Measurements from ENCODE around the gene ACSM2B.
"Not testable (repeated sequence)": the region's sequence is repeated elsewhere in the genome, so short reads cannot be mapped to it uniquely, and the experiment has no call there.

The ACSM2B gene

DNA sequence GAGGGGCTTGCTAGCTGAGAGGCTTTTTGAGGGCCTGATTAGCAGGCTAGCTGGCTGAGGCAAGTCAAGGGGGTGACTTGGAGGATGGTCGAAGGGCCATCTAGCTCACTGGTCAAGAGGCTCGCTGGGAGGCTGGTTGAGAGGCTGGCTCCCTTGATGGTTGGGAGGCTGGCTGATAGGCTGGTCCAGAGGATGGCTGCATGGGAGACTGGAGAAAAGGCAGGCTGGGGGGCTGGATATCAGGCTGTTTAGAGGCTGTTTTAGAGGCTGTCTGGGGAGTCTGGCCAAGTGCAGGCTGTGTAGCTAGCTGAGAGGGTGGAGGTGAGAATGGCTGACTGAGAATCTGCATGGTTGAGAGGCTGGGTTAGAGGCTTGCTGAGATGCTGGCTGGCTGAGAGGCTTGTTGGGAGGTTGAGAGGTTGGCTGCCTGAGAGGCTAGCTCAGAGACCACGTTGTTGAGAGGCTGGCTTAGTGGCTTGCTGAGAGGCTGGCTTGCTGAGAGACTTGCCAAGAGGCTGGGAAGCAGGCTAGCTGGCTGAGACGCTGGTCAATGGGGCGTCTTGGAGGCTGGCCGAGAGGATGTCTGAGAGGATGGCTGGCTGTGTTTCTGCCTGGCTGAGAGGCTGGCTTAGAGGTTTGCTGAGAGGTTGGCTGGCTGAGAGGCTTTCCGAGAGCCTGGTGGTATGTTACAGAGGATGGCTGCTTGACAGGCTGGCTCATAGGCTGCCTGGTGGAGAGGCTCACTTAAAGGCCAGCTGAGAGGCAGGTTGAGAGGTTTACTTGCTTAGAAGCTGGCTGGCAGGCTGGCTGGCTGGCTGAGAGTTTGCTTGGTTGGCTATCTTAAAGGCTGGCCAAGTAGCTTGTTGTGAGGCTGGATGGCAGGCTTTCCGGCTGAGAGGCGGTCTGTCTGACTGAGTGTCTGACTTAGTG is 36.6 kb upstream of the ACSM2B start:
- H3K36me3 ChIP-seq (ENCODE audit: control insufficient read depth, insufficient read depth, low read length): no peaks in the 10 kb centered on the region
- no peaks in the 10 kb centered on the region for H3K4me1 ChIP-seq (ENCODE audit: control insufficient read depth, insufficient read depth, low read length)
- no peaks in the 10 kb centered on the region for H3K27me3 ChIP-seq (ENCODE audit: control insufficient read depth, insufficient read depth, low read length)
- no peak overlapping the region for H3K27ac ChIP-seq (ENCODE audit: low read length)
- no CpG with 5 or more reads among the region's 9 CpGs for WGBS (ENCODE audit: insufficient coverage, insufficient read length)
- H3K9me3 ChIP-seq (ENCODE audit: control insufficient read depth, insufficient read depth, low read length): no peaks in the 10 kb centered on the region
- DNase-seq (ENCODE audit: low read depth, low spot score): no peak
- H3K4me3 ChIP-seq (ENCODE audit: low read length): no peak overlapping the region

DNA sequence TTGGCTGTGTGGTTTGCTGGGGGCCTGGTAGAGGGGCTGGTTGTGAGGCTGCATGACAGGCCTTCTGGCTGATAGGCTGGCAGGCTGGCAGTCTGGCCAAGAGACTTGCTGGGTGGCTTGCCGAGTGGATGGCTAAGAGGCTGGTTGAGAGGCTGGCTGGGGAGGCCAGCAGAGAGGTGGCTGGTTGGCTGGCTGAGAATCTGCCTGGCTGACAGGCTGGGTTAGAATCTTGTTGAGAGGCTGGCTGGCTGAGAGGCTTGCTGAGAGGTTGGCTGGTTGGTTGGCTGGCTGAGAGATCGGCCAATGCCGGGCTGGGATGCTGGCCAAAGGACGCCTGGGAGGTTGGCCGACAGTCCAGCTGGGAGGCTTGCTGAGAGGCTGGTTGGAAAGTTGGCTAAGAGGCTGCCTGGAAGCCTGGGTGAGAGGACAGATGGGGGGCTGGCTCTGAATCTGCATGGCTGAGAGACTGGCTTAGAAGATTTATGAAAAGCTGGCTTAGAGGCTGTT is 35.9 kb upstream of the ACSM2B start:
- no peaks in the 10 kb centered on the region for H3K4me1 ChIP-seq (ENCODE audit: control insufficient read depth, insufficient read depth, low read length)
- WGBS (ENCODE audit: insufficient coverage, insufficient read length): no CpG with 5 or more reads among the region's 5 CpGs
- no peak overlapping the region for H3K27ac ChIP-seq (ENCODE audit: low read length)
- DNase-seq (ENCODE audit: low read depth, low spot score): no peak
- no peaks in the 10 kb centered on the region for H3K36me3 ChIP-seq (ENCODE audit: control insufficient read depth, insufficient read depth, low read length)
- H3K4me3 ChIP-seq (ENCODE audit: low read length): no peak overlapping the region
- no peaks in the 10 kb centered on the region for H3K9me3 ChIP-seq (ENCODE audit: control insufficient read depth, insufficient read depth, low read length)
- no peaks in the 10 kb centered on the region for H3K27me3 ChIP-seq (ENCODE audit: control insufficient read depth, insufficient read depth, low read length)

DNA sequence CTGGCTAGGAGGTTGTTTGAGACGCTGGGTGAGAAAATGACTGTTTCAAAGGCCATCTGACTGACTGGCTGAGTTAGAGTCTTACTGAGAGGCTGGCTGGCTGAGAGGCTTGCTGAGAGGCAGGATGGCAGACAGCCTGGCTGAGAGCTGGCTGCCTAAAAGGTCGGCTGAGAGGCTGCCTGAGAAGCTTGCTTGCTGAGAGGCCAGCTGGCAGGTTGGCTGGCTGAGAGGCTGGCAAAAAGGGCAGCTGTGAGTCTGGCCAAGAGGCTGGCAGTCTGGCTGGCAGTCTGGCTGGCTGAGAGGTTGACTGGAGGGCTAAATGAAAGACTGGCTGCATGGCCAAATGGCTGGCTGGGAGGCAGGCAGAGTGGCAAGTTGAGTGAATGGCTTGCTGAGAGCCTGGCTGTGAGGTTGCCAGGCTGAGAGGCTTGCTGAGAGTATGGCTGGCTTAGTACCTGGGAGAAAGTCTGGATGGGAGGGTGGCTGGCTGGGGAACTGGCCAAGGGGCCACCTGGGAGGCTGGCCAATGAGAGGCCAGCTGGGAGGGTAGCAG is 35.3 kb upstream of the ACSM2B start:
- Histone ChIP-seq H3K4me3 (ENCODE audit: low read length) (no peak overlapping the region), H3K27ac (ENCODE audit: low read length) (no peak overlapping the region), H3K9me3 (ENCODE audit: control insufficient read depth, insufficient read depth, low read length) (no peaks in the 10 kb centered on the region), H3K4me1 (ENCODE audit: control insufficient read depth, insufficient read depth, low read length) (no peaks in the 10 kb centered on the region), H3K36me3 (ENCODE audit: control insufficient read depth, insufficient read depth, low read length) (no peaks in the 10 kb centered on the region), H3K27me3 (ENCODE audit: control insufficient read depth, insufficient read depth, low read length) (no peaks in the 10 kb centered on the region)
- WGBS (ENCODE audit: insufficient coverage, insufficient read length): no CpG with 5 or more reads among the region's 2 CpGs
- DNase-seq (ENCODE audit: low read depth, low spot score): no peak

DNA sequence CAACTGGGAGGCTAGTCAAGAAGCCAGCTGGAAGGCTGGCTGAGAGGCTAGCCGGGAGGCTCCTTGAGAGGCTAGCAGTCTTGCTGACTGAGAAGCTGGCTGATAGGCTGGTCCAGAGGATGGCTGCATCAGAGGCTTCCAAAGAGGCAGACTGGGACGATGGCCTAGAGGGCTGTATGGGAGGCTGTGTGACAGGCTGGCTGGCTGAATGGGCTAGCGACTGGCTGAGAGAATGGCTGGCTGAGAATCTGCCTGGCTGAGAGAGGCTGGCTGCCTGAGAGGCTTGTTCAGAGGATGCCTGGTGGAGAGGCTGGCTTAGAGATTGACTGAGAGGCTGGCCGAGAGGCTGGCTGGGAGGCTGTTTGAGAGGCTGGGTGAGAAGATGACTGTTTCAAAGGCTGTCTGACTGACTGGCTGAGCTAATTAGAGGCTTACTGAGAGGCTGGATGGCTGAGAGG is 34.8 kb upstream of the ACSM2B start:
- no peaks in the 10 kb centered on the region for H3K4me1 ChIP-seq (ENCODE audit: control insufficient read depth, insufficient read depth, low read length)
- H3K27me3 ChIP-seq (ENCODE audit: control insufficient read depth, insufficient read depth, low read length): no peaks in the 10 kb centered on the region
- H3K9me3 ChIP-seq (ENCODE audit: control insufficient read depth, insufficient read depth, low read length): no peaks in the 10 kb centered on the region
- no peak for DNase-seq (ENCODE audit: low read depth, low spot score)
- no CpG with 5 or more reads among the region's 4 CpGs for WGBS (ENCODE audit: insufficient coverage, insufficient read length)
- no peaks in the 10 kb centered on the region for H3K36me3 ChIP-seq (ENCODE audit: control insufficient read depth, insufficient read depth, low read length)
- no peak overlapping the region for H3K27ac ChIP-seq (ENCODE audit: low read length)
- H3K4me3 ChIP-seq (ENCODE audit: low read length): no peak overlapping the region

DNA sequence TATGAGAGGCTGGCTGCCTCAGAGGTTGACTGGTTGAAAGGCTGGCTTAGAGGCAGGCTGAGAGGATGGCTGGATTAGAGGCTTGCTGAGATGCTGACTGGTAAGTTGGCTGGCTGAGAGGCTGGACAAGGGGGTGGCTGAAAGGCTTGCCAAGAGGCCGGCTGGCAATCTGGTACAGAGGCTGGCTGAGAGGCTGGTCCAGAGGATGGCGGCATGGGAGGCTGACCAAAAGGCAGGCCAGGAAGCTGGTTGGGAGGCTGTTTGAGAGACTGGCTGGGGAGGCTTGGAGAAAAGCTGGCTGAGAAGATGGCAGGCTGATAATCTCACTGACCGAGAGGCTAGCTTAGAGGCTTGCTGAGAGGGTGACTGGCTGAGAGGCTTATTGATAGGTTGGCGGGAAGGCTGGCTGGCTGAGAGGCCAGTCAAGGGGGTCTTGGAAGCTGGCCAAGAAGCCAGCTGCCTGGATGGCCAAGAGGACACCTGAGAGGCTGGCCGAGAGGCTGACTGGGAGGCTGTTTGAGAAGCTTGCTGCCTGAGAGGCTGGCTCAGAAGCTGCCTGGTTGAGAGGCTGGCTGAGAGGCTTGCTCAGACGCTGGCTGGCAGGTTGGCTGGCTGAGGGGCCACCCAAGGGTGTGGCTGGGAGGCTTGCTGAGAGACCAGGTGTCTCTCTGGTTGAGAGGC is 34.2 kb upstream of the ACSM2B start:
- DNase-seq (ENCODE audit: low read depth, low spot score): no peak
- H3K9me3 ChIP-seq (ENCODE audit: control insufficient read depth, insufficient read depth, low read length): no peaks in the 10 kb centered on the region
- WGBS (ENCODE audit: insufficient coverage, insufficient read length): no CpG with 5 or more reads among the region's 6 CpGs
- no peaks in the 10 kb centered on the region for H3K27me3 ChIP-seq (ENCODE audit: control insufficient read depth, insufficient read depth, low read length)
- H3K27ac ChIP-seq (ENCODE audit: low read length): no peak overlapping the region
- H3K4me1 ChIP-seq (ENCODE audit: control insufficient read depth, insufficient read depth, low read length): no peaks in the 10 kb centered on the region
- no peaks in the 10 kb centered on the region for H3K36me3 ChIP-seq (ENCODE audit: control insufficient read depth, insufficient read depth, low read length)
- no peak overlapping the region for H3K4me3 ChIP-seq (ENCODE audit: low read length)

DNA sequence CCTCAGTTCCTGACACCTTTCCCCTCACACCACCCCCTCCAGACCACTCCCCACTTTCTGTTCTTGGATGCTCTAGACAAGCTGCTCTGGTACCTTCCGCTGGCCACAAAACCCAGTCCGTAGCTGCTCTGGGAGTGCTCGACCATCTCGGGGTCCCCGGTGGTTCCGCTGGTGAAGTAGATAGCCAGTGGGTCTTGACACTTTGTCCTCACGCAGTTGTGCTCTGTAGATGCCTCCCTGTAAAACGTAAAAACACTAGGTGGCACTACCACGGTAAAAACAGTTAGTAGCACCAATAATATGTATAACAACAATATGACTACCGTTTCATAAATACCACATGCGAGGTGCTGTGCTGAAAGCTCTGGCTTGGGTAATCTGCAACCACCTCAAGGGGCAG is 26.0 kb upstream of the ACSM2B start:
- no CpG with 5 or more reads among the region's 11 CpGs for WGBS (ENCODE audit: insufficient coverage, insufficient read length)
- not testable (repeated sequence) for DNase-seq (ENCODE audit: low read depth, low spot score)

DNA sequence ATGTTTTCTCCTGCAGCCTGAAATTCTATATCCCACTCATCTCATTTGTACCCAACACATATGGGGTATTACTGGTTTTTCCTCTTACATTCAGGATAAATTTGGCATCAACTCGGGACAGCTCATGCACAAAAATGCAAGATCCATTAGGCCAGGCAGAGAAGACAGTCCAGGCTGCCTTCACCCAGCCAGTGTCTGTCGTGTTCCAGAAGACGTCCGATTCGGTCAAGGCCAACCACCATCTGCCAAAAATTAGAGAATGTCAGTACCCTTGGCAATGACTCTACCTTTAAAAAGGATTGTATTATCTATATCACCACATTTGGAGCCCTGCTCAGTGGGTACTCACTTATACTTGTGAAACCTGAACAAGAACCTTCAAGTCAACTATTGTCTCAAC is 23.3 kb upstream of the ACSM2B start:
- not testable (repeated sequence) for H3K4me3 ChIP-seq (ENCODE audit: low read length); H3K4me1 ChIP-seq (ENCODE audit: control insufficient read depth, insufficient read depth, low read length); DNase-seq (ENCODE audit: low read depth, low spot score); H3K27me3 ChIP-seq (ENCODE audit: control insufficient read depth, insufficient read depth, low read length); H3K27ac ChIP-seq (ENCODE audit: low read length); H3K36me3 ChIP-seq (ENCODE audit: control insufficient read depth, insufficient read depth, low read length); H3K9me3 ChIP-seq (ENCODE audit: control insufficient read depth, insufficient read depth, low read length)
- no CpG with 5 or more reads among the region's 5 CpGs for WGBS (ENCODE audit: insufficient coverage, insufficient read length)

More for the DNA sequence above, 26.0 kb upstream of the ACSM2B start:
- H3K27me3 ChIP-seq (ENCODE audit: control insufficient read depth, insufficient read depth, low read length); H3K27ac ChIP-seq (ENCODE audit: low read length); H3K4me3 ChIP-seq (ENCODE audit: low read length); H3K4me1 ChIP-seq (ENCODE audit: control insufficient read depth, insufficient read depth, low read length); H3K9me3 ChIP-seq (ENCODE audit: control insufficient read depth, insufficient read depth, low read length); H3K36me3 ChIP-seq (ENCODE audit: control insufficient read depth, insufficient read depth, low read length): not testable (repeated sequence)

DNA sequence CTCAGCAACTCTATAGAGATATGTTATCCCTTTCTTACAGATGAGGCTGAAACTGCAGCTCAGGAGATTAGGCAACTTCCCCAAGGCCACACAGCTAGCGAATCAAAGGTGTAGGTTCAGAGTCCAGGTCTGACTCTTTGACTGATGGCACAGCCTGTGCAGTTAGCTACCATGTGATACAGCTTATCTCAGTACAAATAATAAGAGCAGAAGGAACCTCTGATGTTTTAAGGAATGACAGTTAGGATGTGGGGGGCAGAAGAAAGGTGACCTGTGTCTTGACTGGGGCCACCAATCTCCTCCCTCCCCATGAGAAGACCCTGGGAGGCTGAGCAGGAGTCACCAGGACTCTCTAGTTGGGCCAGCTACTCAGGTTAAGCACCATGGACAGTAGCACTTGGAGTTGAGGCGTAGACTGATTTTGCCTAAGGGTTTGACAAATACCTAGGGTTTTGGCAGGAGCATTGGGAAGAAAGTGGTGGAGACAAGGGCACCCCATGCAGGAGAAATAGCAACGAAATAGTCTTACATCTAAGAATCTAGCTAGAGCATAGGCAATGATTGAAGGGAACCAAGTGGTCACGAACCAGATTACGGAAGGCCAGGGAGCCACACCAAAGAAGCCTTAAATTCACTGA is 22.8 kb upstream of the ACSM2B start:
- no peaks in the 10 kb centered on the region for H3K9me3 ChIP-seq (ENCODE audit: control insufficient read depth, insufficient read depth, low read length)
- H3K27me3 ChIP-seq (ENCODE audit: control insufficient read depth, insufficient read depth, low read length): no peaks in the 10 kb centered on the region
- no CpG with 5 or more reads among the region's 5 CpGs for WGBS (ENCODE audit: insufficient coverage, insufficient read length)
- DNase-seq (ENCODE audit: low read depth, low spot score): no peak
- no peaks in the 10 kb centered on the region for H3K36me3 ChIP-seq (ENCODE audit: control insufficient read depth, insufficient read depth, low read length)
- no peak overlapping the region for H3K4me3 ChIP-seq (ENCODE audit: low read length)
- H3K4me1 ChIP-seq (ENCODE audit: control insufficient read depth, insufficient read depth, low read length): no peaks in the 10 kb centered on the region
- no peak overlapping the region for H3K27ac ChIP-seq (ENCODE audit: low read length)

DNA sequence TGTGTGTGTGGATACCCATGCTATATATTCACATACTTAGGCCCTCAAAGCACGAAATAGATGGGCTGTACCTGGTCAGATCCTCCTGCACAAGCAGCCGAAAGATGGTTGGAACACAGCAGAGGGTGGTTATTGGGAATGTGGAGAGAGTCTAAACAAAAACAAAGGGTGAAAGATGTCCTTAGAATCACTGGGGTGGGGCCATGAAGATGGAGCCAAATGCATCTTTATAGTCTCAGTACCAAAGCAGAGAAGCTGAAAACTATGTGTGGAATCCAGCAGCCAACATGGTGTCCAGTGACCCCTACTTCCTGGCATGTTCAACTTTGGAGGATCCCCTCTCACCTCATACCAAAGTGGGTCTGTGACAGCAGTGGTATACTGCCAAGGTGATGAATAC is 19.5 kb upstream of the ACSM2B start:
- H3K36me3 ChIP-seq (ENCODE audit: control insufficient read depth, insufficient read depth, low read length); H3K4me1 ChIP-seq (ENCODE audit: control insufficient read depth, insufficient read depth, low read length); H3K27me3 ChIP-seq (ENCODE audit: control insufficient read depth, insufficient read depth, low read length); H3K9me3 ChIP-seq (ENCODE audit: control insufficient read depth, insufficient read depth, low read length); DNase-seq (ENCODE audit: low read depth, low spot score); H3K27ac ChIP-seq (ENCODE audit: low read length); H3K4me3 ChIP-seq (ENCODE audit: low read length): not testable (repeated sequence)
- WGBS (ENCODE audit: insufficient coverage, insufficient read length): no CpG with 5 or more reads among the region's 2 CpGs

DNA sequence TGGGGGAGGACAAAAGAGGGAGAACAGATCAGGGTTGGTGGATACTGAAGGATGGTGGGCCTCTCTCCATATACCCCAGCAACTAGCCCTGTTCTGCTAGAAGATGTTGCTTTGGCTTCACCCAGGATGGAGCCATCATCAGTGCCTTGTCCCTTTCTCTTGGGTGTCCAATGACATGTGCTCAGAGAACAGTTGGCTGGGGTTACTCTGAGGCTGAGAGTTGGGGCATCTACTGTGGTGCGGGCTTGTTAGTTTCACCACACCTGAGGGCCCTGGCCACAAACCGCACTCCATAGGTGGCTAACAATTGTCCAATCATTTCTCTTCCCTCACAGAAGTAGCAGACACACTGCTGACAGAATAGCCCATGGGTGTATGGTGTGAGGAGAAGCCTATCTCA is 18.9 kb upstream of the ACSM2B start:
- H3K27ac ChIP-seq (ENCODE audit: low read length); H3K4me3 ChIP-seq (ENCODE audit: low read length); H3K4me1 ChIP-seq (ENCODE audit: control insufficient read depth, insufficient read depth, low read length); DNase-seq (ENCODE audit: low read depth, low spot score); H3K27me3 ChIP-seq (ENCODE audit: control insufficient read depth, insufficient read depth, low read length); H3K9me3 ChIP-seq (ENCODE audit: control insufficient read depth, insufficient read depth, low read length); H3K36me3 ChIP-seq (ENCODE audit: control insufficient read depth, insufficient read depth, low read length): not testable (repeated sequence)
- no CpG with 5 or more reads among the region's 2 CpGs for WGBS (ENCODE audit: insufficient coverage, insufficient read length)
